Endothelial cell of umbilical vein (primary cell): ENCODE measurements around the gene ZBTB32. TPM values are rescaled to one million over a fixed set of nuclear protein-coding genes. Genes with fewer than 3 reads are reported as not detected.

Experiments
- BruUV-seq: library from RNA; stranded (reverse); fragments of 400-500 nt; replicated peaks from 2 replicates; lab custom pipeline; 2021; lab: Mats Ljungman, UMichigan
- CTCF ChIA-PET: fragments of 300-600, 350-600 bp; sonication (Branson Sonifier 250); formaldehyde crosslinking; loops from one replicate; lab custom pipeline; 2021; ENCODE audit warnings: antibody characterized with exemption, inconsistent platforms; lab: Charles Lee
- POLR2A ChIA-PET: fragments of 300-600, 350-600 bp; sonication (Branson Sonifier 250); formaldehyde crosslinking; loops from one replicate; lab custom pipeline; 2021; ENCODE audit warnings: antibody characterized with exemption, inconsistent platforms; lab: Charles Lee
- DNase-seq: peaks from one replicate; pipeline ENCODE4 v3.0.0-alpha.2; 2011; ENCODE audit warnings: low read depth, low spot score
- FAIRE-seq: peaks from 2 replicates; lab custom pipeline; 2011; peaks lifted over from hg19 to GRCh38; lab: Jason Lieb, UNC
- H2AFZ ChIP-seq: 2 replicates; pipeline ENCODE4 v1.6.0; 2012; ENCODE audit warnings: low read depth, low read length, control low read depth, inconsistent platforms
- H3K27ac ChIP-seq: 2 replicates; pipeline ENCODE4 v1.5.1; 2011; ENCODE audit warnings: low read depth, mild to moderate bottlenecking, control low read depth, low read length, moderate library complexity; ENCODE audit not compliant: insufficient read depth
- H3K27me3 ChIP-seq, 2 experiments: 2 replicates each; pipeline versions ENCODE4 v1.6.0 to v1.6.1; 2011; ENCODE audit warnings: low read length in 2 of 2, mixed read lengths in 1 of 2; ENCODE audit not compliant: control insufficient read depth in 2 of 2, insufficient read depth in 2 of 2
- H3K36me3 ChIP-seq, 2 experiments: 2 replicates in 1 of 2; 3 replicates in 1 of 2; pipeline ENCODE4 v1.5.1; 2011; ENCODE audit warnings: low read length in 2 of 2, mild to moderate bottlenecking in 1 of 2, moderate library complexity in 1 of 2; ENCODE audit not compliant: control insufficient read depth in 2 of 2, insufficient read depth in 2 of 2; ENCODE audit errors: extremely low read depth in 1 of 2
- H3K4me1 ChIP-seq: 3 replicates; pipeline ENCODE4 v1.5.1; 2011; ENCODE audit warnings: mild to moderate bottlenecking, low read length; ENCODE audit not compliant: control insufficient read depth, insufficient read depth; ENCODE audit errors: extremely low read depth
- H3K4me2 ChIP-seq: 2 replicates; pipeline ENCODE4 v1.6.1; 2011; ENCODE audit warnings: low read length, control low read depth, mixed read lengths; ENCODE audit not compliant: insufficient read depth
- H3K4me3 ChIP-seq, 3 experiments: fragments of 200-600 bp in 1 of 3; sonication (generic), shearing (Covaris generic) in 1 of 3; replicated peaks in 1 of 3; 2 replicates each; pipeline ENCODE4 v1.5.1; 2011 to 2016; ENCODE audit warnings: control low read depth in 3 of 3, low read length in 3 of 3, mild to moderate bottlenecking in 2 of 3, inconsistent platforms in 1 of 3, low read depth in 1 of 3, moderate library complexity in 1 of 3; ENCODE audit not compliant: insufficient read depth in 1 of 3
- H3K79me2 ChIP-seq: 2 replicates; pipeline ENCODE4 v1.6.0; 2012; ENCODE audit warnings: low read length, inconsistent platforms; ENCODE audit not compliant: control insufficient read depth, insufficient read depth
- H3K9ac ChIP-seq: replicated peaks from 2 replicates; pipeline ENCODE3; 2011; ENCODE audit warnings: low read length, control low read depth; ENCODE audit not compliant: insufficient read depth; ENCODE audit errors: extremely low read depth
- H3K9me1 ChIP-seq: replicated peaks from 3 replicates; pipeline ENCODE4 v1.6.0; 2011; ENCODE audit warnings: mild to moderate bottlenecking, low read length; ENCODE audit not compliant: control insufficient read depth, insufficient read depth; ENCODE audit errors: extremely low read depth
- H3K9me3 ChIP-seq: replicated peaks from 2 replicates; pipeline ENCODE4 v1.5.1; 2012; ENCODE audit warnings: low read length, inconsistent platforms; ENCODE audit not compliant: control insufficient read depth, insufficient read depth
- H4K20me1 ChIP-seq: replicated peaks from 2 replicates; pipeline ENCODE3; 2011; ENCODE audit warnings: mild to moderate bottlenecking, low read length; ENCODE audit not compliant: control insufficient read depth, insufficient read depth; ENCODE audit errors: extremely low read depth
- EZH2 ChIP-seq: IDR thresholded peaks from 2 replicates; pipeline ENCODE4 v1.6.1; 2012; ENCODE audit warnings: borderline replicate concordance, low read depth, mild to moderate bottlenecking, moderate library complexity, low read length, inconsistent platforms; ENCODE audit not compliant: severe bottlenecking
- FOS ChIP-seq: IDR thresholded peaks from 2 replicates; pipeline ENCODE4 v1.6.1; 2011; ENCODE audit warnings: mild to moderate bottlenecking, low read length, moderate library complexity, borderline replicate concordance; ENCODE audit not compliant: insufficient read depth
- GATA2 ChIP-seq: IDR thresholded peaks from 2 replicates; pipeline ENCODE4 v1.7.0; 2011; ENCODE audit warnings: low read depth, mild to moderate bottlenecking, moderate library complexity, mixed read lengths, low read length; ENCODE audit not compliant: insufficient read length, insufficient read depth
- JUN ChIP-seq: IDR thresholded peaks from 2 replicates; pipeline ENCODE4 v1.6.1; 2011; ENCODE audit warnings: borderline replicate concordance, low read depth; ENCODE audit not compliant: insufficient read length, insufficient read depth
- MYC ChIP-seq: IDR thresholded peaks from one replicate; pipeline ENCODE4 v1.6.1; 2011; ENCODE audit warnings: mild to moderate bottlenecking, low read depth, low read length
- POLR2A ChIP-seq: IDR thresholded peaks from 2 replicates; pipeline ENCODE4 v1.6.1; 2012; ENCODE audit warnings: low read depth, mild to moderate bottlenecking, control low read depth, low read length
- POLR2AphosphoS5 ChIP-seq: IDR thresholded peaks from 2 replicates; pipeline ENCODE4 v1.6.1; 2012; ENCODE audit warnings: low read depth, mild to moderate bottlenecking, control low read depth, low read length, moderate library complexity; ENCODE audit not compliant: insufficient read depth
- dilution Hi-C: fragments of 300-500 bp; cut with MboI; formaldehyde crosslinking; loops from one replicate; pipeline ENCODE4 v1.15.0; 2019; ENCODE audit warnings: low sequenced_read_pairs; ENCODE audit not compliant: extremely low pct_ligation_motif_present
- intact Hi-C: fragments of 100-400 bp; cut with micrococcal nuclease; formaldehyde crosslinking; loops from one replicate; pipeline ENCODE4 v1.10.0; 2022
- polyA plus RNA-seq, 4 experiments: library from polyadenylated mRNA; depleted of rRNA in 3 of 4; stranded (reverse) in 3 of 4; unstranded in 1 of 4; fragments of >200 nt; gene quantifications; 2 replicates each; pipeline versions ENCODE4 v1.2.1 to v1.2.3, GENCODE V29; 2011 to 2012; ENCODE audit warnings: missing spikeins in 1 of 4
- total RNA-seq: library from RNA; stranded (reverse); gene quantifications from 2 replicates; pipeline ENCODE4 v1.2.3, GENCODE V29; 2021
- TF ChIP-seq, protein P1 (sequence below), 2 donors: IDR thresholded peaks; 1 replicate in 1 of 2; 2 replicates in 1 of 2; pipeline ENCODE4 v1.5.1; 2011; ENCODE audit warnings: low read length in 2 of 2, mild to moderate bottlenecking in 2 of 2, moderate library complexity in 2 of 2, control low read depth in 1 of 2, inconsistent platforms in 1 of 2, low read depth in 1 of 2; ENCODE audit not compliant: insufficient read depth in 1 of 2; ENCODE audit errors: extremely low read depth in 1 of 2
- TF ChIP-seq, protein P2 (sequence below): IDR thresholded peaks from 2 replicates; pipeline ENCODE4 v1.6.1; 2011; ENCODE audit not compliant: insufficient read depth, insufficient read length

Gene ZBTB32
- total and polyA plus RNA-seq, 2 donors (not counting 3 experiments of a cell fraction or from before 2014, with no cell fraction given): not detected

DNA sequence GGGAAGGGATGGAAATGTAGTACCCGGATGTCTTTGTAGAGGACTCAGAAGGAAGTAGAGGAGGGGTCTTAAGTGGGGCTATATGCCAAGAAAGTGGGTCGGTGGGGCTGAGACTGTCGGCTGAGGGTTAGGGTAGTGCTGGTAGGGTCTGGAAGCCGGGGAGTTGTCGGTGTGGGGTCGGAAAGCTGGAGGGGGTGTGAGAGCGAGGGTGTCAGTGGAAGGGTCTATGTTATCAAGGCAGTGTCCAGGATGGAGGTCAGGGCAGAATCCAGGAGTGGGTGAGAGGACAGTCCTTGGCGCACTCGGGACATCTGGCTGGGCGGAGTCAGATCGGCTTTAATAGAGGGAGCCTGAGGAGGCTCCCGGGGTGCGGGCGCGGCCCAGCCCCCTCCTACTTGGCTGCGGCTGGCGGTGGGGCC, 50.8 kb downstream of the ZBTB32 start:
- H3K4me1 ChIP-seq: peaks cover 22% of the 10 kb centered on the region
- no peaks in the 10 kb centered on the region for H4K20me1 ChIP-seq
- POLR2A ChIA-PET: no interaction called here
- no peak for FAIRE-seq
- intact Hi-C loops: loop anchor here (5.0 kb wide), 1 partner anchor 108 kb away; the partner anchor contains the start of gene COX6B1
- no peak overlapping the region for H2AFZ ChIP-seq
- no peak overlapping the region for H3K27ac ChIP-seq
- H3K36me3 ChIP-seq: peaks cover 0 to 13% of the 10 kb centered on the region in 2 experiments
- no peak overlapping the region for H3K4me3 ChIP-seq
- dilution Hi-C loops: no loop called here
- no peak overlapping the region for H3K9ac ChIP-seq
- H3K4me2 ChIP-seq: no peak overlapping the region
- no TSS peak for BruUV-seq
- H3K9me3 ChIP-seq: no peaks in the 10 kb centered on the region
- H3K79me2 ChIP-seq: peaks cover 16% of the 10 kb centered on the region
- DNase-seq: no peak
- CTCF ChIA-PET: no interaction called here
- no peak for TF ChIP-seq FOS
- TF ChIP-seq, protein P1, sequence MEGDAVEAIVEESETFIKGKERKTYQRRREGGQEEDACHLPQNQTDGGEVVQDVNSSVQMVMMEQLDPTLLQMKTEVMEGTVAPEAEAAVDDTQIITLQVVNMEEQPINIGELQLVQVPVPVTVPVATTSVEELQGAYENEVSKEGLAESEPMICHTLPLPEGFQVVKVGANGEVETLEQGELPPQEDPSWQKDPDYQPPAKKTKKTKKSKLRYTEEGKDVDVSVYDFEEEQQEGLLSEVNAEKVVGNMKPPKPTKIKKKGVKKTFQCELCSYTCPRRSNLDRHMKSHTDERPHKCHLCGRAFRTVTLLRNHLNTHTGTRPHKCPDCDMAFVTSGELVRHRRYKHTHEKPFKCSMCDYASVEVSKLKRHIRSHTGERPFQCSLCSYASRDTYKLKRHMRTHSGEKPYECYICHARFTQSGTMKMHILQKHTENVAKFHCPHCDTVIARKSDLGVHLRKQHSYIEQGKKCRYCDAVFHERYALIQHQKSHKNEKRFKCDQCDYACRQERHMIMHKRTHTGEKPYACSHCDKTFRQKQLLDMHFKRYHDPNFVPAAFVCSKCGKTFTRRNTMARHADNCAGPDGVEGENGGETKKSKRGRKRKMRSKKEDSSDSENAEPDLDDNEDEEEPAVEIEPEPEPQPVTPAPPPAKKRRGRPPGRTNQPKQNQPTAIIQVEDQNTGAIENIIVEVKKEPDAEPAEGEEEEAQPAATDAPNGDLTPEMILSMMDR (IDR thresholded peaks at IDR 0.05; ENCODE audit: extremely low read depth in 1 of 2, insufficient read depth in 1 of 2, low read depth in 1 of 2, low read length in 2 of 2): no peak
- no peak for TF ChIP-seq GATA2
- TF ChIP-seq MYC: no peak
- no peak for TF ChIP-seq JUN
- no peak for TF ChIP-seq POLR2A
- no peak for TF ChIP-seq EZH2
- TF ChIP-seq, protein P2, sequence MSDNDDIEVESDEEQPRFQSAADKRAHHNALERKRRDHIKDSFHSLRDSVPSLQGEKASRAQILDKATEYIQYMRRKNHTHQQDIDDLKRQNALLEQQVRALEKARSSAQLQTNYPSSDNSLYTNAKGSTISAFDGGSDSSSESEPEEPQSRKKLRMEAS: no peak
- no peak for TF ChIP-seq POLR2AphosphoS5
- no peaks in the 10 kb centered on the region for H3K27me3 ChIP-seq
- H3K9me1 ChIP-seq: no peaks in the 10 kb centered on the region
